ENCODE results near the gene FADS6.
A peak's percentile ranks its signal among the peaks of the same experiment; 100 is the strongest.

FADS6 gene

DNA sequence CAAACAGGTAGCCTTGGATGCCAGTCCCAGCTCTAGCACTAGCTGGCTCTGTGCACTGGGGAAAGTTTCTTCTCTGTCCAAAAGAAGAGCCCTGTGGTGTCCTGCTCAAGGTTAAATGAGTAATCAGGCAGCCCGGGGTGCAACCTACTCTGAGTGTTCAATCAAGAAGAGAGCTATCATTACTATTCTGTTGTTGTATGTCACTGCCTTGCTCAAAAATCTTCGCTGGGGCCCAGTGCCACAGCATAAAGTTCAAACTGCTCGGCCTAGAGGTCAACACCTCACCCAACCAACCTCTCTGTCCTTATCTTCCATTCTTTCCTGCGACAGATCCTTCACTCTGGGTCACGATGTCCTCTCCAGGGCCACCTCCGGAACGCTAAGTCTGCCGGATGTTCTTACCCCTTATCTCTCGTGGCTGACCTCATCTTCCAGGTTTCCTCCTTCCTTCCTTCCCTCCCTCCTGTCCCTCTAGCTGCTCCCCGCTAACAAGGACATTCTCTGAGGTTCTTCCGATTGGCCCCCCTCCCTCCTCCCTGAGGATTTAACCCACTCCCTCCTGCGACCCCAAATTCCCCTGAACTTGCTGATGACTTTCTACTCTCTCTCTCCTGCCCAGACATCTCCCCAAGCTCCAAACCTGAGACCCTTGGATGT, 25.1 kb downstream of the FADS6 start:
- in situ Hi-C loops (cut with MboI; ENCODE audit: low pct_unique_long_range_greater_than_20kb, low sequenced_read_pairs, unreplicated experiment): loop anchor here (10.0 kb wide), 1 partner anchor 124 kb away; the partner anchor contains the start of gene NHERF1

DNA sequence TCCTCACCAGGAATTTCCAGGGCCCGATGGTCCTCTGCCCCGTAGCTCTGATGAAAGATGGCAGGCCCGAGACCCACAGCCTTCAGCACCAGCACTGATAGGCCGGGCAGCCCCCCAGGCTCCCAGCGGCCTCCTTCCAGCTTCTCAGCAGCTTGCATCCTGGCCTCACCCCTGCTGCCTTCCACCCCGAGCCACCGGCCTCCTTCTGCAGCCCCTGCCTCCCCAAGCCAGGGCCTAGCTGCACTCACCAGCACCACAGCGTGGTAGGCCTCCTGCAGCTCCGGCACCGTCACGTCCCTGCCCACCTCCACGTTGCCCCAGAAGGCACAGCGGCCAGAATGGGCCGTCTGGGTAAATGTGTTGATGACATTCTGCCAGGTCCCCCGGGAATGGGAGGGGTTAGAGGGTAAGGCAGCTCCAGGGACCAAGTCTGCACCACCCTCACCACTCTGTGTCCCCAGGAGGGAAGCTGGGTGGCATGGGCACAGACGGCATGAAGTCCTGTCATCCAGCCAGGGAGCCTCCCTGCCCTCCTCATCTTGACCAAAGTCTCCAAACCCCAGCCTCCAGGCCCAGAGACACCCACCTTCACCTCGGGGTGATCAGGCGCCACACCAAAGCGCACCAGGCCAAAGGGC, 27.1 kb downstream of the FADS6 start:
- in situ Hi-C loops (cut with MboI; ENCODE audit: low pct_unique_long_range_greater_than_20kb, low sequenced_read_pairs, unreplicated experiment): loop anchor here (10.0 kb wide), 1 partner anchor 122 kb away; the partner anchor contains the start of gene NHERF1
- TF ChIP-seq, protein P1, sequence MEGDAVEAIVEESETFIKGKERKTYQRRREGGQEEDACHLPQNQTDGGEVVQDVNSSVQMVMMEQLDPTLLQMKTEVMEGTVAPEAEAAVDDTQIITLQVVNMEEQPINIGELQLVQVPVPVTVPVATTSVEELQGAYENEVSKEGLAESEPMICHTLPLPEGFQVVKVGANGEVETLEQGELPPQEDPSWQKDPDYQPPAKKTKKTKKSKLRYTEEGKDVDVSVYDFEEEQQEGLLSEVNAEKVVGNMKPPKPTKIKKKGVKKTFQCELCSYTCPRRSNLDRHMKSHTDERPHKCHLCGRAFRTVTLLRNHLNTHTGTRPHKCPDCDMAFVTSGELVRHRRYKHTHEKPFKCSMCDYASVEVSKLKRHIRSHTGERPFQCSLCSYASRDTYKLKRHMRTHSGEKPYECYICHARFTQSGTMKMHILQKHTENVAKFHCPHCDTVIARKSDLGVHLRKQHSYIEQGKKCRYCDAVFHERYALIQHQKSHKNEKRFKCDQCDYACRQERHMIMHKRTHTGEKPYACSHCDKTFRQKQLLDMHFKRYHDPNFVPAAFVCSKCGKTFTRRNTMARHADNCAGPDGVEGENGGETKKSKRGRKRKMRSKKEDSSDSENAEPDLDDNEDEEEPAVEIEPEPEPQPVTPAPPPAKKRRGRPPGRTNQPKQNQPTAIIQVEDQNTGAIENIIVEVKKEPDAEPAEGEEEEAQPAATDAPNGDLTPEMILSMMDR (IDR thresholded peaks at IDR 0.05; ENCODE audit: extremely low read depth, insufficient read depth, missing control alignments): no peak
- DNase-seq (ENCODE audit: low spot score): no peak

More for the DNA sequence above, 25.1 kb downstream of the FADS6 start:
- no peak for DNase-seq (ENCODE audit: low spot score)
- TF ChIP-seq, protein P1 (IDR thresholded peaks at IDR 0.05; ENCODE audit: extremely low read depth, insufficient read depth, missing control alignments): no peak

DNA sequence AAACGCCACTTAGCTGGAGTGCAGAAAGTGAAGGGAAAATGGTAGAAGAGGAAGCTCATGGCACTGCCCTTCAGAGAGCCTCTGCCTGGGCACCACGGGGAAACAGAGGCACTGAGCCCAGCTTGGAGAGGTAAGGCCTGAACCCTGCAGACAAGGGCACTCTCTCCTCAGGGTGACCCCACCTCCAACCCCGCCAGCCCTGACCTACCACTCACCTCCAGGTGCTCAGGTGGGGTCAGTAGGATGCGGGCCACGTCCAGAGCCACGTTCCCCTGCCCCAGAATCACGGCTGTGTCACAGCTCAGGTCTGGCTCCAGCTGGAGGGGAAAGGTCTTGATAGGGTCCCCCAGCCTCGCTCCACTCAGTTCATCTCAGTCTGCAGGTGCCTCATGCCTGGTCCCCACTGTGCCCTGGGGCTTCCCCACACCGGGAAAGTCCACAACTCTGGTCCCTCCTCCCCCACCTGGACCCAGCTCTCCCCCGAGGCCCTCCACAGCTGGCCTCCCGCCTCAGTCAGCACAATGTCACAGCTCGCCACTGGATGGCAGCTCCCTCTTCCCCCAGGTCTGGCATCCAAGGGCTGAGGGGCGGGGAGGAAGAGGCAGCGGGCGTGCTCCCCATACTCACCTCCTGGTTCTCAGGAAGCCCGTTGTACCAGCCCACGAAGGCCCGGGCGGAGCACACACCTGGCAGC, 27.8 kb downstream of the FADS6 start:
- no peak for DNase-seq (ENCODE audit: low spot score)
- TF ChIP-seq, protein P1 (IDR thresholded peaks at IDR 0.05; ENCODE audit: extremely low read depth, insufficient read depth, missing control alignments): no peak

DNA sequence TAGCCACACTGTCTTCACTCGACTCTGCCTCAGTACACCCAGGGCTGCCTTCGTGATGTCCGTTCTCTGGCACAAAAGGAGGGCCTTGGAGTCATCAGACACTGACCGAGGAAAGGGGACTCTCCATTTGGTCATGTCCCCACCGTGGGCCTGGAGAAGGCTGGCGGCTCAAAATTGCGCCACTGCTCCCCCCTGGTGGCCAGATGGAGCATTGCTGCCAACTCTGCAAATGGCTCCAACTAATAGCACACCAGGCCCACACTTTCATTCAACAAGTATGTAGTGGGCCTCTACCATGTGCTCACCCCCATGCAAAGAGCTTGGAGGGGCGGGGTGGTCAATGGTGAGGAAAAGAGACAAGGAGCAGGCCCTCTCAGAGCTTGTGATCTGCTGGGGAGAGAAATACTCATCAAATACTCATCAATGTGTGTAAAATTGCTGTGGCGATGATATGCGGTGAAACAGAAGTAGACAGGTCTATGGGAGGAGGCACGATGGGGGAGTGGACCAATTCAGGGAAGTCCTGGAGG, 28.5 kb downstream of the FADS6 start:
- in situ Hi-C loops (cut with MboI; ENCODE audit: low pct_unique_long_range_greater_than_20kb, low sequenced_read_pairs, unreplicated experiment): loop anchor here (10.0 kb wide), 1 partner anchor 120 kb away; the partner anchor contains the start of gene NHERF1
- peak; percentile 89 for DNase-seq (ENCODE audit: low spot score)
- TF ChIP-seq, protein P1 (IDR thresholded peaks at IDR 0.05; ENCODE audit: extremely low read depth, insufficient read depth, missing control alignments): peak; percentile 91

More for the DNA sequence above, 27.8 kb downstream of the FADS6 start:
- in situ Hi-C loops (cut with MboI; ENCODE audit: low pct_unique_long_range_greater_than_20kb, low sequenced_read_pairs, unreplicated experiment): loop anchor here (10.0 kb wide), 1 partner anchor 121 kb away; the partner anchor contains the start of gene NHERF1

DNA sequence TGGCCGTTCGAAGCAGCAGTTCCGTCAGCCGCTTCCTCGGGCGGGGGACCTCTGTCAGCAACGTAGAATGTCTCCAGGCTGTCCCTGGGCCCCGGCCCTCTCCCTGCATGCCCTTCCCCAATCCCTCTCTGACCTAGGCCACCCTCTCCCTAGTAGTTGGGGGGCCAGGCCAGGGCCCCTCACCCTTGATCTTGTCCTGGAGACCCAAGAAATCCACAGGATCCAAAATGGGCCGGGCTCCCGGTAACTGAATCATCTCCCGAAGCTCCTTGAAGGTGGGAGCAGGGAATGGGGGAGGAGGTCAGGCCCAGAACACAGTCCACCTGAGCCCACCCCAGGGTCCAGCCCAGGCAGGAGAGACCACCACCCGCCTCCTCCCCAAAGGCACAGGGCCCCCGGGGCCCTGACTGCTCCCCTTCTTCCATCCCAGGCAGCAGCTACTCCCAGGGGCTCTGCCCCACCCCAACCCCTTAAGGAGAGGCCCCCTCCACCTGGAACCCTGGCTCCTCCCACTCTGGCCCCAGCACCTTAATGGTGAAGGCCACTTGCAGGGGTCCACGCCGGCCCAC, 29.1 kb downstream of the FADS6 start:
- no peak for DNase-seq (ENCODE audit: low spot score)
- TF ChIP-seq, protein P1 (IDR thresholded peaks at IDR 0.05; ENCODE audit: extremely low read depth, insufficient read depth, missing control alignments): no peak
- in situ Hi-C loops (cut with MboI; ENCODE audit: low pct_unique_long_range_greater_than_20kb, low sequenced_read_pairs, unreplicated experiment): loop anchor here (10.0 kb wide), 1 partner anchor 120 kb away; the partner anchor contains the start of gene NHERF1
